ENCODE measurements around the gene DISC1. TPM values are rescaled to one million over a fixed set of nuclear protein-coding genes. Genes with fewer than 3 reads are reported as not detected.

DISC1 gene
- total and polyA plus RNA-seq, 2 of the 13 experiments (the other 11 are each of a cell fraction or from before 2014, with no cell fraction given): 4.2 to 4.6 TPM

DNA sequence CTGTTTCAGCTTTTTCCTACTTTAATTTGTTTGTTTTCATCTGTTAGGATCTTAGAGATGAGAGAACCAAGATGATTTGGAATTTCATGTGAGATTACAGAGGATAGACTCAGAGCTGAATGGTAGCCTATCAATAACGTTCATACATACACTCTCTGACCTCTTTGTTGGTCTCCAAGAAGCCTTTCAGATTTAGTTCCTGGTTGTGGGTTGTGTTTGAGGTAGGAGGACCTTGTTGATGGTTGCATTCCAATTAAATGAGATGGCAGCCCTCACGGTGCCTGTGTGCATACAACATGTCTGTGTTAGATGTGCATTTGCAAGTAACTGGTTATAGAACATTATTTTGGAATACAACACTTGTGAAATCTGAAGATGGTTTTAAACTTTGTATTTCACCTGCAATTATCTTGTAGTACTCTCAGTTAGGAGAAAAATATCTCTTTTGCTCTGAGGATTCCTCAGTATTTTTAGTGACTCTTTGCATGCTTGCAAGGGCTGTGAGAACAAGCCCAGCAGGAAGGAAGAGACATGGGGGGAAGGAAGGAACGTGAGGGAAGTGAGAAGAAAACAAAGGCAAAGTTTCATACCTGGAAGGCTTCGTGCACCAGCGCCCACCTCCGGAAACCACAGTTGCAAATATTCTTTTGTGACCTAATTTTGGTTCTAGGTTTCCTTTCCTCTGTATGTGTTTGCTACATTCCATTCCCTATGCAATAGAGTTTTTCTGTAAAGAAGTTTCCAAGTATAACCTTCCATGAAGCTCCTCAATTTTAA lies 291.8 kb downstream of the DISC1 start:
- DNase-seq (ENCODE audit: low spot score) (no peak), FAIRE-seq (no peak), ATAC-seq (no peak)
- Histone ChIP-seq H3K79me2 (ENCODE audit: insufficient read depth, low read length) (no peaks in the 10 kb centered on the region), H3K9ac (ENCODE audit: insufficient read depth, low read depth, low read length) (no peak overlapping the region), H3K27ac (ENCODE audit: extremely low read length, insufficient read depth, low read length) (no peak overlapping the region), H3K4me2 (ENCODE audit: low read depth, low read length) (no peak overlapping the region), H3K27me3 (ENCODE audit: control insufficient read depth in 1 of 2, insufficient read depth in 2 of 2, low read length in 2 of 2) (no peaks in the 10 kb centered on the region), H4K20me1 (ENCODE audit: insufficient read depth, low read length) (no peaks in the 10 kb centered on the region), H3K9me3 (ENCODE audit: low read length) (no peaks in the 10 kb centered on the region), H2AFZ (ENCODE audit: low read length) (no peak overlapping the region), H3K4me1 (ENCODE audit: insufficient read depth, low read length) (no peaks in the 10 kb centered on the region), H3K36me3 (replicated peaks in 1 of 2; ENCODE audit: control insufficient read depth in 1 of 2, insufficient read depth in 2 of 2, low read length in 2 of 2) (no peaks in the 10 kb centered on the region), H3K4me3 (replicated peaks in 1 of 3; ENCODE audit: insufficient read depth in 1 of 3, low read depth in 2 of 3, low read length in 3 of 3) (no peak overlapping the region)
- TF ChIP-seq NFATC3 (CRISPR knock-in tag; IDR thresholded peaks at IDR 0.05) (no peak), TRIM24 (CRISPR knock-in tag; IDR thresholded peaks at IDR 0.05) (no peak), HDAC2 (CRISPR knock-in tag; IDR thresholded peaks at IDR 0.05) (no peak), DNMT1 (CRISPR knock-in tag; IDR thresholded peaks at IDR 0.05) (no peak), KDM5B (CRISPR knock-in tag; IDR thresholded peaks at IDR 0.05; ENCODE audit: borderline replicate concordance) (no peak), RXRA (CRISPR knock-in tag; IDR thresholded peaks at IDR 0.05) (no peak), PTBP1 (IDR thresholded peaks at IDR 0.05; ENCODE audit: low read depth, low read length, poor library complexity, severe bottlenecking) (no peak), NFYB (CRISPR knock-in tag; IDR thresholded peaks at IDR 0.05) (no peak), BORCS8-MEF2B (CRISPR knock-in tag; IDR thresholded peaks at IDR 0.05) (no peak), ZNF879 (CRISPR knock-in tag; IDR thresholded peaks at IDR 0.05) (no peak), REPIN1 (CRISPR knock-in tag; IDR thresholded peaks at IDR 0.05; ENCODE audit: borderline replicate concordance, low read depth) (no peak), KLF16 (CRISPR knock-in tag; IDR thresholded peaks at IDR 0.05) (no peak), SNAPC2 (CRISPR knock-in tag; IDR thresholded peaks at IDR 0.05) (no peak), ZNF646 (CRISPR knock-in tag; IDR thresholded peaks at IDR 0.05) (no peak), ZNF546 (CRISPR knock-in tag; conservative IDR thresholded peaks at IDR 0.05) (no peak)
- TF ChIP-seq, protein P1, sequence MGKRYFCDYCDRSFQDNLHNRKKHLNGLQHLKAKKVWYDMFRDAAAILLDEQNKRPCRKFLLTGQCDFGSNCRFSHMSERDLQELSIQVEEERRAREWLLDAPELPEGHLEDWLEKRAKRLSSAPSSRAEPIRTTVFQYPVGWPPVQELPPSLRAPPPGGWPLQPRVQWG (CRISPR knock-in tag; IDR thresholded peaks at IDR 0.05; ENCODE audit: borderline replicate concordance, low read depth): no peak
- POLR2A ChIA-PET: no interaction called here
- CTCF ChIA-PET (ENCODE audit: low intra/inter-chr PET ratio, low total read pairs): no interaction called here
- 74% methylated on average over 6 of the region's 6 CpGs for WGBS (ENCODE audit: low lambda C conversion rate)
- intact Hi-C loops (cut with micrococcal nuclease; ENCODE audit: unreplicated experiment): no loop called here
- in situ Hi-C loops (cut with HindIII; ENCODE audit: extremely low pct_ligation_motif_present, low pct_unique_long_range_greater_than_20kb): no loop called here
- BruUV-seq (replicated peaks): no TSS peak
